Kidney (tissue), 14 donors: ENCODE results near the gene RASGEF1C. TPM values are rescaled to one million over a fixed set of nuclear protein-coding genes. Genes with fewer than 3 reads are reported as not detected.
A peak's percentile ranks its signal among the peaks of the same experiment; 100 is the strongest.

Experiments used
- DNase-seq, 5 donors: peaks; one replicate each; pipeline ENCODE4 v3.0.0-alpha.2; 2013 to 2020
- FAIRE-seq: peaks from 2 replicates; lab custom pipeline; 2012; peaks lifted over from hg19 to GRCh38; lab: Jason Lieb, UNC
- H3K27ac ChIP-seq, 2 donors: one replicate each; pipeline ENCODE4 v1.7.0; 2013; ENCODE audit warnings: low read depth in 2 of 2, low read length in 2 of 2, inconsistent platforms in 1 of 2
- H3K27me3 ChIP-seq: one replicate; pipeline ENCODE4 v1.7.1; 2013; ENCODE audit warnings: low read length, inconsistent platforms; ENCODE audit not compliant: control insufficient read depth, insufficient read depth
- H3K36me3 ChIP-seq, 3 donors: one replicate each; pipeline versions ENCODE4 v1.7.0 to v1.7.1; 2013; ENCODE audit warnings: low read length in 3 of 3, control low read depth in 1 of 3, inconsistent platforms in 1 of 3; ENCODE audit not compliant: insufficient read depth in 3 of 3, control insufficient read depth in 2 of 3
- H3K4me1 ChIP-seq, 3 donors: one replicate each; pipeline versions ENCODE4 v1.7.0 to v1.7.1; 2013; ENCODE audit warnings: low read length in 3 of 3, inconsistent platforms in 1 of 3, low read depth in 1 of 3; ENCODE audit not compliant: control insufficient read depth in 2 of 3, insufficient read depth in 2 of 3
- H3K4me3 ChIP-seq, 3 donors: one replicate each; pipeline versions ENCODE4 v1.7.0 to v1.8.1; 2013; ENCODE audit warnings: low read length in 3 of 3, control low read depth in 1 of 3, inconsistent platforms in 1 of 3
- H3K9ac ChIP-seq, 3 donors: one replicate each; pipeline versions ENCODE4 v1.7.0 to v1.7.1; 2013; ENCODE audit warnings: low read length in 3 of 3, control low read depth in 1 of 3, inconsistent platforms in 1 of 3
- H3K9me3 ChIP-seq, 3 donors: one replicate each; pipeline versions ENCODE4 v1.7.0 to v1.7.1; 2013; ENCODE audit warnings: low read length in 3 of 3, control low read depth in 1 of 3, inconsistent platforms in 1 of 3; ENCODE audit not compliant: control insufficient read depth in 2 of 3, insufficient read depth in 1 of 3
- intact Hi-C: fragments of 100-400 bp; cut with DNase I; formaldehyde crosslinking; loops from one replicate; pipeline ENCODE4 v1.11.1; 2022
- polyA plus RNA-seq: library from polyadenylated mRNA; stranded (reverse); fragments of 350-450 nt; fragmentation: Illumina TruSeq; extraction: RNeasy Lipid Tissue Mini Kit (QIAGEN cat#74804); gene quantifications from one replicate; pipeline ENCODE4 v1.2.3, GENCODE V29; 2014; ENCODE audit warnings: low read depth, low replicate concordance; ENCODE audit not compliant: insufficient read depth
- total RNA-seq: library from RNA; stranded (reverse); fragmentation: NEBNext Ultra II Directional; extraction: Animal tissue kit (Norgen Biotek cat#: 25700); gene quantifications from one replicate; pipeline ENCODE4 v1.2.1, GENCODE V29; 2021
- TF ChIP-seq, protein P1 (sequence below): IDR thresholded peaks from 3 replicates; pipeline ENCODE4 v1.5.1; 2012; ENCODE audit warnings: mild to moderate bottlenecking, moderate library complexity, borderline replicate concordance; ENCODE audit not compliant: insufficient read depth; ENCODE audit errors: extremely low read depth
- donor health status: control.
- donor health status: control.
- donor health status: control.
- donor health status: control.
- donor health status: control.
- donor health status: DM: yes; HTN: yes; CAD: no.
- donor health status: Normal renal cell carcinoma (clear cell type).

RASGEF1C gene
- total and polyA plus RNA-seq, 2 donors from 2014 or later: 0.15 to 0.16 TPM

DNA sequence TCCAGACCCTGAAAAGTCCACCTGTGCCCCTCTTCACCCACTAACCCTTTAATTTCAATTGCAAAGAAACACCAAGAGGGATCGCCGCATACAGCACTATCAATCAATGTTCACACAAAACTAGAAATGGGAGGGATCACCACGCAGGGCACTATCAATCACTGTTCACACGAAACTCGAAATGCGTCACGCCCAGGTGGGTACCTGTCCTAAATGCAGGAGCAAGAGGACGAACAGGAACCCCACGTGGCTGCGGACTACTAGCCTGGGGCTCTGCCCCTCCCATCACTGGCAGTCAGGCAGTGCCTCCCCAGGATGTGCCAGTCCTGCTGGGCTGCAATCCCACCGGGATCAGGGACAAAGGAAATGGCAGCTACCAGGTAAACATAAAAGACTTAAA is 28.2 kb downstream of the RASGEF1C start:
- Histone ChIP-seq H3K9me3 (no peaks in the 10 kb centered on the region), H3K36me3 (no peaks in the 10 kb centered on the region), H3K27ac (no peak overlapping the region), H3K4me1 (no peaks in the 10 kb centered on the region), H3K4me3 (no peak overlapping the region), H3K27me3 (no peaks in the 10 kb centered on the region), H3K9ac (no peak overlapping the region)
- intact Hi-C loops: no loop called here
- DNase-seq: peak in 2 of 5 donors; percentile 22 to 49
- TF ChIP-seq, protein P1, sequence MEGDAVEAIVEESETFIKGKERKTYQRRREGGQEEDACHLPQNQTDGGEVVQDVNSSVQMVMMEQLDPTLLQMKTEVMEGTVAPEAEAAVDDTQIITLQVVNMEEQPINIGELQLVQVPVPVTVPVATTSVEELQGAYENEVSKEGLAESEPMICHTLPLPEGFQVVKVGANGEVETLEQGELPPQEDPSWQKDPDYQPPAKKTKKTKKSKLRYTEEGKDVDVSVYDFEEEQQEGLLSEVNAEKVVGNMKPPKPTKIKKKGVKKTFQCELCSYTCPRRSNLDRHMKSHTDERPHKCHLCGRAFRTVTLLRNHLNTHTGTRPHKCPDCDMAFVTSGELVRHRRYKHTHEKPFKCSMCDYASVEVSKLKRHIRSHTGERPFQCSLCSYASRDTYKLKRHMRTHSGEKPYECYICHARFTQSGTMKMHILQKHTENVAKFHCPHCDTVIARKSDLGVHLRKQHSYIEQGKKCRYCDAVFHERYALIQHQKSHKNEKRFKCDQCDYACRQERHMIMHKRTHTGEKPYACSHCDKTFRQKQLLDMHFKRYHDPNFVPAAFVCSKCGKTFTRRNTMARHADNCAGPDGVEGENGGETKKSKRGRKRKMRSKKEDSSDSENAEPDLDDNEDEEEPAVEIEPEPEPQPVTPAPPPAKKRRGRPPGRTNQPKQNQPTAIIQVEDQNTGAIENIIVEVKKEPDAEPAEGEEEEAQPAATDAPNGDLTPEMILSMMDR: no peak
- FAIRE-seq: no peak

DNA sequence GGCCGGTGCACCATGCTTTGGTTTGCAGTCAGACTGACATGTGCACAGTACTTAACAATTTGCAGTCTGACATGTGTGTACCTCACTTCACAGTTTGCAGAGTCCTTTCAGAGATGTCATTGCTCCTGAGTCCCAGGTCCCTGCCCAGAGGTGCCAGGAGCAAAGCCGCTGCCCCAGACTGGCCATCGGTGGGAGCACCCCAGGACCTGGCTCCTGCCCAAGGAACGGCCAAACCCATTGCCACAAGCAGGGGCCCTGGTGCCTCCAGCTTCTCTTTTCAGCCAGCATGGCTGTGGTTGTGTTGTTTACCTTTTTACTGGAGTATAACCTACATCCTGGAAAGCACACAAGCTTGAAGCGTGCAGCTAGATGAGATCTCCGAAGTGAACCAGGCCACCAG is 28.6 kb downstream of the RASGEF1C start:
- no peak for FAIRE-seq
- peak in 2 of 5 donors; percentile 13 to 35 for DNase-seq
- Histone ChIP-seq H3K9me3 (no peaks in the 10 kb centered on the region), H3K9ac (no peak overlapping the region), H3K4me1 (no peaks in the 10 kb centered on the region), H3K4me3 (no peak overlapping the region), H3K27me3 (no peaks in the 10 kb centered on the region), H3K36me3 (no peaks in the 10 kb centered on the region), H3K27ac (no peak overlapping the region)
- intact Hi-C loops: no loop called here
- TF ChIP-seq, protein P1: no peak

DNA sequence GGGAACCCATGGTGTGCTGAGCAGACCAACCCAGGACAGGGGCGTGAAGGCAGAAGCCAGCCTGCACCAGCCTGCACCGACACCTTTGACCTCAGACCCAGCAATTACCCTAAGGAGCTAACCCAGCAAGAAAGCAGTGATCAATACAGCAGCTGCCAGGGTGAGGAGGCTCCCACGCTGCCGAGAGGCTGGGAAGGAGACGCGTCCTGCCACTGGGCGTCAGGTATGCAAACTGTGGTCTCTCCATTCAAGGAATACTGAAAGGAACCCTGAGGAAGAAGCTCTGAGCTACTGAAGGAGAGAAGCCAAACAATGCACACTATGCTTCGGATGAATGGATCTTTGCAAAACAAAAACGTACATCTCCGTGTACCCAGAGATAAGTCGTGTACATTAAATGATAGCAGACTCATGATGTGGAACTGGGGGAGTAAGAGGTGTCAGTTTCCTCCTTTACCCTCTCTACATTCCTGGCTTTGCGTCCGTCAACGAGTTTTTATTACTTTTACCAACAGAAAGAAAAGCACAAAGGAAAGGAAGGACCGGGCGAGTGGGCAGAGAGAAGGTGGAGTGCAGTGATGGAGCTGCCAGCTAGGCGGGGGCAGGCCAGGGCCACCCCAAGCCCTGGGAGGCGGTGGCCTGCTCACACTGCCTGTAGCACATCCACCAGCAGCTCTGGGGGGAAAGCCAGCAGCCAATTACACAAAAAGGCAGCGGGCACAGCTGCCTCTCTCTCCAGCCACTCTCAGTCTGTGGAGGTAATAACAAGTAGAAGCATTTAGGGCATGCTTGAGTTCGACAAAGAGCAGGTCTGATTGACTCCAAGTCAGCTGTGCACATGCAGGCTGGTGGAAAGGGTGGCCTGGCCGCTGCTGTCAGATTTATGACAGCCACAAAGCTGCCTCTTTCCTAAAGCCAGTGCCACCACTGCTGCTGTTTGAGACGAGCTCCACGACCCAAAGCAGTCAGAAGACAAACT is 29.3 kb downstream of the RASGEF1C start:
- Histone ChIP-seq H3K4me3 (no peak overlapping the region), H3K4me1 (no peaks in the 10 kb centered on the region), H3K36me3 (no peaks in the 10 kb centered on the region), H3K9ac (no peak overlapping the region), H3K27me3 (no peaks in the 10 kb centered on the region), H3K9me3 (no peaks in the 10 kb centered on the region), H3K27ac (no peak overlapping the region)
- TF ChIP-seq, protein P1: no peak
- FAIRE-seq (no peak), DNase-seq (peak in 4 of 5 donors; percentile 44 to 68 (median 58))
- intact Hi-C loops: no loop called here
